ENCODE measurements around the gene TRIM31. TPM values are rescaled to one million over a fixed set of nuclear protein-coding genes. Genes with fewer than 3 reads are reported as not detected.
"Not testable (repeated sequence)": the region's sequence is repeated elsewhere in the genome, so short reads cannot be mapped to it uniquely, and the experiment has no call there.

Gene TRIM31
- total and polyA plus RNA-seq, 5 donors from 2014 or later, result 0.13 to 0.18 TPM; not detected in 3

DNA sequence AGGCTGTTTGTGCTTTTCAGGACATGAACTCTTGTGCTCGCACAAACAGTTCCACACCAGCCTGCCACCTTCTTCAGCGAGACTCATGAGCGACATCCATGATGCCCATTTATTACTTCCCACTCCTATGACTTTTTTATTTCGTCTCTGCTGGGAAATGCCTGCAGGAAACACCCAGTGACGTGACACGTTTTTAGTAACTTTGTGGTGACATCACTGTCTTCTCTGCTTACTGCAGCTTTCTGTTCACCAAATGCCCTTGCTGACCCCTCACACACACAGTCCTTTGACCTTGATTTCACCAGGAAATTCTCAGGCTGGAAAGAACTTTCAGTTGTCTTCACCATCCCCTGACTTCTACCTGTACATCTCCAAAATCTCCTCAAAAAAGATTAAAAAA lies 31.9 kb upstream of the TRIM31 start:
- Mint-ChIP-seq H3K27ac (no peak overlapping the region), H3K9me3 (peaks cover 0 to 2% (median 0%) of the 10 kb centered on the region in 7 donors), H3K36me3 (peaks cover 6% of the 10 kb centered on the region), H3K4me1 (peaks cover 0 to 9% (median under 1%) of the 10 kb centered on the region in 4 donors), H3K27me3 (peaks cover 74% of the 10 kb centered on the region), H3K4me3 (no peak overlapping the region)
- ATAC-seq (ENCODE audit: low read depth in 2 of 2) (no peak), DNase-seq (no peak)
- Histone ChIP-seq H3K9me3 (ENCODE audit: control insufficient read depth in 2 of 2, low read length in 2 of 2) (no peaks in the 10 kb centered on the region), H3K4me3 (ENCODE audit: low read depth, low read length) (no peak overlapping the region), H3K27ac (ENCODE audit: insufficient read depth, low read length, poor library complexity, severe bottlenecking) (no peak overlapping the region), H3K27me3 (ENCODE audit: control insufficient read depth, insufficient read depth, low read length) (peaks cover 21% of the 10 kb centered on the region), H3K4me1 (ENCODE audit: control insufficient read depth, insufficient read depth, low read length, poor library complexity, severe bottlenecking) (no peaks in the 10 kb centered on the region), H3K36me3 (ENCODE audit: control insufficient read depth, insufficient read depth, low read length) (no peaks in the 10 kb centered on the region)

DNA sequence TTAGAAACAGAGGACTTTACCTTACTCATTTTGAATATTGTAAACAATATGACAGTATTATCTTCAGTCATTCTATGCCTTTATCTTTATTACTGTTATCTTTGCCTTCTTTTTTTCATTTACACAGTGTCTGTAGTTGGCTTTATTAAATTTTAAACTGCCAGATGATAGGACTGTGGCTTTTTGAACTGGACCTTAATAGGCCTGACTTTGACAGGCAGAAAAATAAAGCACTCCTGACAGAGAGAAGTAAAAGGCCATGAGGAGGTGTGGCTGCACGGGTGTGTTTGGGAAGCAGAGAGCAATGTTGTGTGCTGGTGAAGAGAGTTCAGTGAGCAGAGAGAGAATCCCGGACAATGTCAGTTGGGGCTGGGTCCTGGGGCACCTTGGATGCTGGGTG lies 30.9 kb upstream of the TRIM31 start:
- Mint-ChIP-seq H3K4me1 (peaks cover 0 to 9% (median 3%) of the 10 kb centered on the region in 4 donors), H3K27me3 (peaks cover 72% of the 10 kb centered on the region), H3K4me3 (no peak overlapping the region), H3K27ac (no peak overlapping the region), H3K36me3 (peaks cover 6% of the 10 kb centered on the region), H3K9me3 (peaks cover 0 to 2% (median 0%) of the 10 kb centered on the region in 7 donors)
- H3K4me1 ChIP-seq (ENCODE audit: control insufficient read depth, insufficient read depth, low read length, poor library complexity, severe bottlenecking), result no peaks in the 10 kb centered on the region
- H3K27ac ChIP-seq (ENCODE audit: insufficient read depth, low read length, poor library complexity, severe bottlenecking), result no peak overlapping the region
- no peak for DNase-seq
- H3K36me3 ChIP-seq (ENCODE audit: control insufficient read depth, insufficient read depth, low read length), result no peaks in the 10 kb centered on the region
- no peaks in the 10 kb centered on the region for H3K9me3 ChIP-seq (ENCODE audit: control insufficient read depth in 2 of 2, low read length in 2 of 2)
- ATAC-seq (ENCODE audit: low read depth in 2 of 2), result no peak
- H3K4me3 ChIP-seq (ENCODE audit: low read depth, low read length), result no peak overlapping the region
- H3K27me3 ChIP-seq (ENCODE audit: control insufficient read depth, insufficient read depth, low read length), result peaks cover 21% of the 10 kb centered on the region

- Mint-ChIP-seq H3K27me3 (peaks cover 68% of the 10 kb centered on the region), H3K4me3 (no peak overlapping the region), H3K4me1 (peaks cover 0 to 9% (median 3%) of the 10 kb centered on the region in 4 donors), H3K9me3 (peaks cover 0 to 2% (median 0%) of the 10 kb centered on the region in 7 donors), H3K36me3 (peaks cover 6% of the 10 kb centered on the region), H3K27ac (no peak overlapping the region)
- H3K27ac ChIP-seq (ENCODE audit: insufficient read depth, low read length, poor library complexity, severe bottlenecking), result no peak overlapping the region
- H3K9me3 ChIP-seq (ENCODE audit: control insufficient read depth in 2 of 2, low read length in 2 of 2), result no peaks in the 10 kb centered on the region
- H3K4me1 ChIP-seq (ENCODE audit: control insufficient read depth, insufficient read depth, low read length, poor library complexity, severe bottlenecking), result no peaks in the 10 kb centered on the region
- DNase-seq, result no peak
- peaks cover 26% of the 10 kb centered on the region for H3K27me3 ChIP-seq (ENCODE audit: control insufficient read depth, insufficient read depth, low read length)
- no peak overlapping the region for H3K4me3 ChIP-seq (ENCODE audit: low read depth, low read length)
- H3K36me3 ChIP-seq (ENCODE audit: control insufficient read depth, insufficient read depth, low read length), result no peaks in the 10 kb centered on the region
- ATAC-seq (ENCODE audit: low read depth in 2 of 2), result no peak
These were observed 29.8 kb upstream of the TRIM31 start for GRCh38 chr6:30142665-30143064.

- not testable (repeated sequence) for H3K36me3 ChIP-seq (ENCODE audit: control insufficient read depth, insufficient read depth, low read length); H3K27ac Mint-ChIP-seq; H3K4me1 ChIP-seq (ENCODE audit: control insufficient read depth, insufficient read depth, low read length, poor library complexity, severe bottlenecking); H3K9me3 Mint-ChIP-seq; H3K36me3 Mint-ChIP-seq; ATAC-seq (ENCODE audit: low read depth in 2 of 2); H3K4me3 ChIP-seq (ENCODE audit: low read depth, low read length); H3K9me3 ChIP-seq (ENCODE audit: control insufficient read depth in 2 of 2, low read length in 2 of 2); H3K4me3 Mint-ChIP-seq; H3K27ac ChIP-seq (ENCODE audit: insufficient read depth, low read length, poor library complexity, severe bottlenecking); DNase-seq
- H3K27me3 Mint-ChIP-seq, result peaks cover 67% of the 10 kb centered on the region
- H3K27me3 ChIP-seq (ENCODE audit: control insufficient read depth, insufficient read depth, low read length), result peaks cover 33% of the 10 kb centered on the region
- peaks cover 0 to 15% (median 5%) of the 10 kb centered on the region in 4 donors for H3K4me1 Mint-ChIP-seq
These were observed 27.4 kb upstream of the TRIM31 start for GRCh38 chr6:30140240-30140639.

GRCh38 chr6:30136570-30137286 lies 23.8 kb upstream of the TRIM31 start:
- DNase-seq (peak in 1 of 3 donors; percentile 29), ATAC-seq (ENCODE audit: low read depth in 2 of 2) (no peak)
- Mint-ChIP-seq H3K27me3 (peaks cover 54% of the 10 kb centered on the region), H3K9me3 (peaks cover 0 to 3% (median 0%) of the 10 kb centered on the region in 7 donors), H3K4me1 (peaks cover 0 to 15% (median 3%) of the 10 kb centered on the region in 4 donors), H3K36me3 (no peaks in the 10 kb centered on the region), H3K27ac (no peak overlapping the region), H3K4me3 (no peak overlapping the region)
- no peak overlapping the region for H3K4me3 ChIP-seq (ENCODE audit: low read depth, low read length)
- H3K27me3 ChIP-seq (ENCODE audit: control insufficient read depth, insufficient read depth, low read length), result peaks cover 26% of the 10 kb centered on the region
- H3K27ac ChIP-seq (ENCODE audit: insufficient read depth, low read length, poor library complexity, severe bottlenecking), result no peak overlapping the region
- H3K4me1 ChIP-seq (ENCODE audit: control insufficient read depth, insufficient read depth, low read length, poor library complexity, severe bottlenecking), result no peaks in the 10 kb centered on the region
- no peaks in the 10 kb centered on the region for H3K36me3 ChIP-seq (ENCODE audit: control insufficient read depth, insufficient read depth, low read length)
- no peaks in the 10 kb centered on the region for H3K9me3 ChIP-seq (ENCODE audit: control insufficient read depth in 2 of 2, low read length in 2 of 2)

DNA sequence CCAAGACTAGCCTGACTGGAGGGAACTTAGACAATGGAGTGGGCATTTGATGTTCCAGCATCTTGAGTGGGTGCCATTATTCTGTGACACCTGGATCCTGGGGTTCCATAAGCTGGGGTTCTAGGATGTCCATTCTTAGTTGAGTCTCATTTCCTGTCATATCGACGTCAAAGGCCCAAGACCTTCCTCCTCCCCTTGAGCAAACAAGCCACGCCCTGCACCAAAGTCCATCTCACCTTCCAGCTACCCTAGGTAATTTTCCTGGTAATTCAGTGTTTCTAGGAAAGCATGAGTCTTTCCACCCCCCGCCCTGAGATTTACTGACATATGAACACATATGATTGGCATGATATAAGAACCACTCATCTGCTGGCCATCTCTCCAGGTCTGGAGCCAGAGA lies 22.9 kb upstream of the TRIM31 start, which contains the start of gene TRIM40:
Gene TRIM40, plus strand, starts transcription at position 384 of the 400 bp plus-strand sequence. CDS start 897 bp downstream, outside the sequence.
- no peaks in the 10 kb centered on the region for H3K36me3 ChIP-seq (ENCODE audit: control insufficient read depth, insufficient read depth, low read length)
- H3K9me3 ChIP-seq (ENCODE audit: control insufficient read depth in 2 of 2, low read length in 2 of 2), result no peaks in the 10 kb centered on the region
- no peak within 1 kb of the TSS for H3K4me3 ChIP-seq (ENCODE audit: low read depth, low read length)
- Mint-ChIP-seq H3K36me3 (no peaks in the 10 kb centered on the region), H3K9me3 (peaks cover 0 to 3% (median 0%) of the 10 kb centered on the region in 7 donors), H3K4me1 (peaks cover 4 to 19% (median 7%) of the 10 kb centered on the region in 4 donors), H3K27ac (peak within 1 kb of the TSS in 1 of 3 donors; percentile 3), H3K4me3 (no peak within 1 kb of the TSS), H3K27me3 (peaks cover 54% of the 10 kb centered on the region)
- no peak for ATAC-seq (ENCODE audit: low read depth in 2 of 2)
- no peak within 1 kb of the TSS for H3K27ac ChIP-seq (ENCODE audit: insufficient read depth, low read length, poor library complexity, severe bottlenecking)
- peaks cover 27% of the 10 kb centered on the region for H3K27me3 ChIP-seq (ENCODE audit: control insufficient read depth, insufficient read depth, low read length)
- no peak for DNase-seq
- H3K4me1 ChIP-seq (ENCODE audit: control insufficient read depth, insufficient read depth, low read length, poor library complexity, severe bottlenecking), result peaks cover 2% of the 10 kb centered on the region

- Mint-ChIP-seq H3K9me3 (peaks cover 0 to 3% (median 0%) of the 10 kb centered on the region in 7 donors), H3K27me3 (peaks cover 50% of the 10 kb centered on the region), H3K4me1 (peaks cover 5 to 25% (median 9%) of the 10 kb centered on the region in 4 donors), H3K36me3 (no peaks in the 10 kb centered on the region), H3K27ac (no peak overlapping the region), H3K4me3 (no peak overlapping the region)
- ATAC-seq (ENCODE audit: low read depth in 2 of 2), result no peak
- DNase-seq, result no peak
- H3K27ac ChIP-seq (ENCODE audit: insufficient read depth, low read length, poor library complexity, severe bottlenecking), result no peak overlapping the region
- H3K4me3 ChIP-seq (ENCODE audit: low read depth, low read length), result no peak overlapping the region
- H3K4me1 ChIP-seq (ENCODE audit: control insufficient read depth, insufficient read depth, low read length, poor library complexity, severe bottlenecking), result peaks cover 4% of the 10 kb centered on the region
- peaks cover 31% of the 10 kb centered on the region for H3K27me3 ChIP-seq (ENCODE audit: control insufficient read depth, insufficient read depth, low read length)
- H3K36me3 ChIP-seq (ENCODE audit: control insufficient read depth, insufficient read depth, low read length), result no peaks in the 10 kb centered on the region
- no peaks in the 10 kb centered on the region for H3K9me3 ChIP-seq (ENCODE audit: control insufficient read depth in 2 of 2, low read length in 2 of 2)
These were observed 22.3 kb upstream of the TRIM31 start for GRCh38 chr6:30135147-30135546.

Measured in CD4-positive, CD25-positive, alpha-beta regulatory T cell (primary cell).